ENCODE results near the gene PRPF4.

PRPF4 gene

GRCh38 chr9:113328045-113328782, 52.8 kb downstream of the PRPF4 start:
- TF ChIP-seq CTCF (IDR thresholded peaks at IDR 0.05) (no peak), ZFX (IDR thresholded peaks at IDR 0.05; ENCODE audit: borderline replicate concordance) (no peak)
- no peak overlapping the region for H3K27ac ChIP-seq

GRCh38 chr9:113331780-113332179, 56.3 kb downstream of the PRPF4 start:
- no peak overlapping the region for H3K27ac ChIP-seq
- no peak for TF ChIP-seq CTCF (IDR thresholded peaks at IDR 0.05)
- TF ChIP-seq ZFX (IDR thresholded peaks at IDR 0.05; ENCODE audit: borderline replicate concordance), result no peak

GRCh38 chr9:113337714-113338113, 62.3 kb downstream of the PRPF4 start:
- TF ChIP-seq CTCF (IDR thresholded peaks at IDR 0.05) (no peak), ZFX (IDR thresholded peaks at IDR 0.05; ENCODE audit: borderline replicate concordance) (no peak)
- H3K27ac ChIP-seq, result no peak overlapping the region

- no peak for TF ChIP-seq CTCF (IDR thresholded peaks at IDR 0.05)
- TF ChIP-seq ZFX (IDR thresholded peaks at IDR 0.05; ENCODE audit: borderline replicate concordance), result no peak
- H3K27ac ChIP-seq, result peak within 1 kb of the TSS; percentile 66
Observed at GRCh38 chr9:113340011-113340699, 64.7 kb downstream of the PRPF4 start, which contains the start of gene WDR31. TSS of gene WDR31 (minus strand) at chr9:113340275. CDS start at chr9:113332022, 8,253 bp downstream.

GRCh38 chr9:113341712-113342410, 66.4 kb downstream of the PRPF4 start:
- TF ChIP-seq CTCF (IDR thresholded peaks at IDR 0.05), result no peak
- no peak for TF ChIP-seq ZFX (IDR thresholded peaks at IDR 0.05; ENCODE audit: borderline replicate concordance)
- H3K27ac ChIP-seq, result no peak overlapping the region
